Measurements from ENCODE around the gene TEAD4. TPM values are rescaled to one million over a fixed set of nuclear protein-coding genes. Genes with fewer than 3 reads are reported as not detected.
A peak's percentile ranks its signal among the peaks of the same experiment; 100 is the strongest.

The TEAD4 gene
- total RNA-seq, 1 donor from 2014 or later: 30.3 TPM

- Histone ChIP-seq H3K36me3 (ENCODE audit: control insufficient read depth in 3 of 3, insufficient read depth in 3 of 3, low read length in 3 of 3) (peaks cover 26 to 51% (median 49%) of the 10 kb centered on the region in 3 donors), H3K27ac (ENCODE audit: low read depth, low read length) (no peak overlapping the region), H3K4me3 (ENCODE audit: low read length in 3 of 3) (no peak overlapping the region), H3K9me3 (ENCODE audit: control insufficient read depth in 3 of 3, low read length in 3 of 3) (no peaks in the 10 kb centered on the region), H3K4me1 (ENCODE audit: control insufficient read depth in 3 of 3, insufficient read depth in 3 of 3, low read length in 3 of 3) (no peaks in the 10 kb centered on the region), H3K9ac (ENCODE audit: low read depth in 1 of 3, low read length in 3 of 3) (no peak overlapping the region), H3K27me3 (ENCODE audit: control insufficient read depth in 3 of 3, insufficient read depth in 3 of 3, low read length in 3 of 3) (no peaks in the 10 kb centered on the region)
These were observed 22.9 kb upstream of the TEAD4 start for GRCh38 chr12:2936301-2936700.

GRCh38 chr12:2937500-2937899 is 21.7 kb upstream of the TEAD4 start:
- Histone ChIP-seq H3K4me1 (ENCODE audit: control insufficient read depth in 3 of 3, insufficient read depth in 3 of 3, low read length in 3 of 3) (no peaks in the 10 kb centered on the region), H3K9me3 (ENCODE audit: control insufficient read depth in 3 of 3, low read length in 3 of 3) (no peaks in the 10 kb centered on the region), H3K27me3 (ENCODE audit: control insufficient read depth in 3 of 3, insufficient read depth in 3 of 3, low read length in 3 of 3) (no peaks in the 10 kb centered on the region), H3K27ac (ENCODE audit: low read depth, low read length) (no peak overlapping the region), H3K36me3 (ENCODE audit: control insufficient read depth in 3 of 3, insufficient read depth in 3 of 3, low read length in 3 of 3) (peaks cover 26 to 46% (median 41%) of the 10 kb centered on the region in 3 donors), H3K4me3 (ENCODE audit: low read length in 3 of 3) (no peak overlapping the region), H3K9ac (ENCODE audit: low read depth in 1 of 3, low read length in 3 of 3) (no peak overlapping the region)

- H3K4me3 ChIP-seq (ENCODE audit: low read length in 3 of 3): no peak overlapping the region
- no peak overlapping the region for H3K9ac ChIP-seq (ENCODE audit: low read depth in 1 of 3, low read length in 3 of 3)
- H3K36me3 ChIP-seq (ENCODE audit: control insufficient read depth in 3 of 3, insufficient read depth in 3 of 3, low read length in 3 of 3): peaks cover 24 to 37% (median 31%) of the 10 kb centered on the region in 3 donors
- H3K27me3 ChIP-seq (ENCODE audit: control insufficient read depth in 3 of 3, insufficient read depth in 3 of 3, low read length in 3 of 3): no peaks in the 10 kb centered on the region
- H3K9me3 ChIP-seq (ENCODE audit: control insufficient read depth in 3 of 3, low read length in 3 of 3): no peaks in the 10 kb centered on the region
- H3K4me1 ChIP-seq (ENCODE audit: control insufficient read depth in 3 of 3, insufficient read depth in 3 of 3, low read length in 3 of 3): peaks cover 3 to 4% (median 4%) of the 10 kb centered on the region in 3 donors
- H3K27ac ChIP-seq (ENCODE audit: low read depth, low read length): no peak overlapping the region
These were observed 20.0 kb upstream of the TEAD4 start for GRCh38 chr12:2939191-2939590.

- no peak overlapping the region for H3K27ac ChIP-seq (ENCODE audit: low read depth, low read length)
These were observed 18.6 kb upstream of the TEAD4 start for GRCh38 chr12:2940564-2940963.

GRCh38 chr12:2941524-2941923 is 17.7 kb upstream of the TEAD4 start:
- H3K9ac ChIP-seq (ENCODE audit: low read depth in 1 of 3, low read length in 3 of 3): peak overlapping the region in 1 of 3 donors; percentile 33
- no peaks in the 10 kb centered on the region for H3K9me3 ChIP-seq (ENCODE audit: control insufficient read depth in 3 of 3, low read length in 3 of 3)
- no peaks in the 10 kb centered on the region for H3K27me3 ChIP-seq (ENCODE audit: control insufficient read depth in 3 of 3, insufficient read depth in 3 of 3, low read length in 3 of 3)
- H3K4me3 ChIP-seq (ENCODE audit: low read length in 3 of 3): no peak overlapping the region
- no peak overlapping the region for H3K27ac ChIP-seq (ENCODE audit: low read depth, low read length)
- H3K4me1 ChIP-seq (ENCODE audit: control insufficient read depth in 3 of 3, insufficient read depth in 3 of 3, low read length in 3 of 3): peaks cover 9 to 11% (median 10%) of the 10 kb centered on the region in 3 donors
- peaks cover 18 to 25% (median 20%) of the 10 kb centered on the region in 3 donors for H3K36me3 ChIP-seq (ENCODE audit: control insufficient read depth in 3 of 3, insufficient read depth in 3 of 3, low read length in 3 of 3)

More at GRCh38 chr12:2940564-2940963, 18.6 kb upstream of the TEAD4 start:
- no peaks in the 10 kb centered on the region for H3K27me3 ChIP-seq (ENCODE audit: control insufficient read depth in 3 of 3, insufficient read depth in 3 of 3, low read length in 3 of 3)
- peak overlapping the region in 1 of 3 donors; percentile 25 for H3K9ac ChIP-seq (ENCODE audit: low read depth in 1 of 3, low read length in 3 of 3)
- no peaks in the 10 kb centered on the region for H3K9me3 ChIP-seq (ENCODE audit: control insufficient read depth in 3 of 3, low read length in 3 of 3)
- peaks cover 9 to 11% (median 10%) of the 10 kb centered on the region in 3 donors for H3K4me1 ChIP-seq (ENCODE audit: control insufficient read depth in 3 of 3, insufficient read depth in 3 of 3, low read length in 3 of 3)
- no peak overlapping the region for H3K4me3 ChIP-seq (ENCODE audit: low read length in 3 of 3)
- H3K36me3 ChIP-seq (ENCODE audit: control insufficient read depth in 3 of 3, insufficient read depth in 3 of 3, low read length in 3 of 3): peaks cover 18 to 26% (median 20%) of the 10 kb centered on the region in 3 donors

GRCh38 chr12:2944401-2945047 is 14.7 kb upstream of the TEAD4 start:
- Histone ChIP-seq H3K27ac (ENCODE audit: low read depth, low read length) (peak overlapping the region; percentile 1), H3K9ac (ENCODE audit: low read depth in 1 of 3, low read length in 3 of 3) (peak overlapping the region; percentile 0 to 63 (median 36)), H3K36me3 (ENCODE audit: control insufficient read depth in 3 of 3, insufficient read depth in 3 of 3, low read length in 3 of 3) (peaks cover 6 to 12% (median 8%) of the 10 kb centered on the region in 3 donors), H3K4me3 (ENCODE audit: low read length in 3 of 3) (peak overlapping the region in 1 of 3 donors; percentile 8), H3K27me3 (ENCODE audit: control insufficient read depth in 3 of 3, insufficient read depth in 3 of 3, low read length in 3 of 3) (no peaks in the 10 kb centered on the region), H3K9me3 (ENCODE audit: control insufficient read depth in 3 of 3, low read length in 3 of 3) (no peaks in the 10 kb centered on the region), H3K4me1 (ENCODE audit: control insufficient read depth in 3 of 3, insufficient read depth in 3 of 3, low read length in 3 of 3) (peaks cover 9 to 11% (median 10%) of the 10 kb centered on the region in 3 donors)

- no peak overlapping the region for H3K27ac ChIP-seq (ENCODE audit: low read depth, low read length)
- H3K4me1 ChIP-seq (ENCODE audit: control insufficient read depth in 3 of 3, insufficient read depth in 3 of 3, low read length in 3 of 3): peaks cover 4% of the 10 kb centered on the region in 3 donors
- no peaks in the 10 kb centered on the region for H3K9me3 ChIP-seq (ENCODE audit: control insufficient read depth in 3 of 3, low read length in 3 of 3)
- H3K4me3 ChIP-seq (ENCODE audit: low read length in 3 of 3): no peak overlapping the region
- H3K9ac ChIP-seq (ENCODE audit: low read depth in 1 of 3, low read length in 3 of 3): no peak overlapping the region
- H3K27me3 ChIP-seq (ENCODE audit: control insufficient read depth in 3 of 3, insufficient read depth in 3 of 3, low read length in 3 of 3): no peaks in the 10 kb centered on the region
- H3K36me3 ChIP-seq (ENCODE audit: control insufficient read depth in 3 of 3, insufficient read depth in 3 of 3, low read length in 3 of 3): no peaks in the 10 kb centered on the region
These were observed 9.8 kb upstream of the TEAD4 start for GRCh38 chr12:2949411-2949810.

- no peak overlapping the region for H3K27ac ChIP-seq (ENCODE audit: low read depth, low read length)
- peaks cover 0 to 4% (median 2%) of the 10 kb centered on the region in 3 donors for H3K36me3 ChIP-seq (ENCODE audit: control insufficient read depth in 3 of 3, insufficient read depth in 3 of 3, low read length in 3 of 3)
- no peak overlapping the region for H3K4me3 ChIP-seq (ENCODE audit: low read length in 3 of 3)
- H3K9ac ChIP-seq (ENCODE audit: low read depth in 1 of 3, low read length in 3 of 3): no peak overlapping the region
- no peaks in the 10 kb centered on the region for H3K27me3 ChIP-seq (ENCODE audit: control insufficient read depth in 3 of 3, insufficient read depth in 3 of 3, low read length in 3 of 3)
- no peaks in the 10 kb centered on the region for H3K9me3 ChIP-seq (ENCODE audit: control insufficient read depth in 3 of 3, low read length in 3 of 3)
- peaks cover 10 to 21% (median 17%) of the 10 kb centered on the region in 3 donors for H3K4me1 ChIP-seq (ENCODE audit: control insufficient read depth in 3 of 3, insufficient read depth in 3 of 3, low read length in 3 of 3)
These were observed 3.3 kb upstream of the TEAD4 start for GRCh38 chr12:2955888-2956287.

GRCh38 chr12:2957816-2958431 is 1.3 kb upstream of the TEAD4 start:
- Histone ChIP-seq H3K4me1 (ENCODE audit: control insufficient read depth in 3 of 3, insufficient read depth in 3 of 3, low read length in 3 of 3) (peaks cover 25 to 36% (median 31%) of the 10 kb centered on the region in 3 donors), H3K9ac (ENCODE audit: low read depth in 1 of 3, low read length in 3 of 3) (peak overlapping the region; percentile 62 to 80 (median 76)), H3K9me3 (ENCODE audit: control insufficient read depth in 3 of 3, low read length in 3 of 3) (no peaks in the 10 kb centered on the region), H3K4me3 (ENCODE audit: low read length in 3 of 3) (peak overlapping the region; percentile 56 to 75 (median 74)), H3K27ac (ENCODE audit: low read depth, low read length) (peak overlapping the region; percentile 77), H3K27me3 (ENCODE audit: control insufficient read depth in 3 of 3, insufficient read depth in 3 of 3, low read length in 3 of 3) (no peaks in the 10 kb centered on the region), H3K36me3 (ENCODE audit: control insufficient read depth in 3 of 3, insufficient read depth in 3 of 3, low read length in 3 of 3) (peaks cover 0 to 4% (median 2%) of the 10 kb centered on the region in 3 donors)

All from skeletal muscle tissue (tissue), 4 donors.